Measurements from ENCODE around the gene ARHGEF17.

GRCh38 chr11:73320763-73321603 lies 12.9 kb downstream of the ARHGEF17 start:
- no peak for TF ChIP-seq CTCF (optimal IDR thresholded peaks at IDR 0.05 in 1 of 3, IDR thresholded peaks at IDR 0.05 in 1 of 3, conservative IDR thresholded peaks at IDR 0.05 in 1 of 3; ENCODE audit: extremely low read depth in 1 of 3, insufficient read depth in 2 of 3, low read length in 3 of 3)
- TF ChIP-seq EZH2 (IDR thresholded peaks at IDR 0.05; ENCODE audit: low read length): no peak

Data from keratinocyte (primary cell).